Heart right ventricle (tissue), 16 donors: ENCODE data around the gene ADAMTS10. TPM values are rescaled to one million over a fixed set of nuclear protein-coding genes. Genes with fewer than 3 reads are reported as not detected.
A peak's percentile ranks its signal among the peaks of the same experiment; 100 is the strongest.

Source experiments
- ATAC-seq, 8 donors: fragments of 200-7000 bp; cut with Tn5 transposase; one replicate each; pipeline ENCODE4 v1.9.1; 2020; ENCODE audit warnings: mild to moderate bottlenecking in 8 of 8, moderate library complexity in 8 of 8, moderate number of reproducible peaks in 1 of 8
- DNase-seq, 2 donors: peaks; one replicate each; pipeline ENCODE4 v3.0.0-alpha.2; 2020
- H3K27ac ChIP-seq, 10 donors: fragments of 200-600 bp; sonication (generic) in 2 of 10; one replicate each; pipeline versions ENCODE4 v1.5.0 to v1.8.0; 2020 to 2022; ENCODE audit warnings: mild to moderate bottlenecking in 3 of 10
- H3K27me3 ChIP-seq, 7 donors: fragments of 200-600 bp; one replicate each; pipeline ENCODE4 v1.8.0; 2021 to 2022; ENCODE audit warnings: mild to moderate bottlenecking in 2 of 7
- H3K36me3 ChIP-seq, 9 donors: fragments of 200-600 bp; sonication (generic) in 1 of 9; one replicate each; pipeline versions ENCODE4 v1.5.0 to v1.8.0; 2020 to 2022; ENCODE audit warnings: mild to moderate bottlenecking in 2 of 9
- H3K4me1 ChIP-seq, 9 donors: fragments of 200-600 bp; sonication (generic) in 1 of 9; one replicate each; pipeline versions ENCODE4 v1.5.0 to v1.8.0; 2020 to 2022; ENCODE audit warnings: mild to moderate bottlenecking in 4 of 9
- H3K4me3 ChIP-seq, 10 donors: fragments of 200-600 bp; sonication (generic) in 2 of 10; one replicate each; pipeline versions ENCODE4 v1.5.0 to v1.8.0; 2020 to 2022; ENCODE audit warnings: mild to moderate bottlenecking in 7 of 10, moderate library complexity in 2 of 10
- H3K9me3 ChIP-seq, 11 donors: fragments of 200-600 bp in 10 of 11; sonication (generic) in 2 of 11; one replicate each; pipeline versions ENCODE4 v1.5.0 to v1.8.0; 2013 to 2022; ENCODE audit warnings: mild to moderate bottlenecking in 2 of 11, control low read depth in 1 of 11, moderate library complexity in 1 of 11
- WGBS, 2 donors: extraction: QIAGEN DNeasy Blood & Tissue Kit; methylation state at CpG; one replicate each; pipeline ENCODE4 v1.1.7; 2013; ENCODE audit warnings: inconsistent platforms in 1 of 2; 5-methylcytosine and 5-hydroxymethylcytosine counted together
- intact Hi-C, 10 donors: fragments of 100-400 bp; cut with DNase I; formaldehyde crosslinking; loops; one replicate each; pipeline versions ENCODE4 v1.11.1 to v1.14.2; 2022
- polyA plus RNA-seq, 2 donors: library from polyadenylated mRNA; stranded (reverse); fragments of 200-250 nt; gene quantifications; one replicate each; pipeline ENCODE4 v1.2.3, GENCODE V29; 2013
- total RNA-seq, 10 donors: library from RNA; stranded (reverse); fragmentation: NEBNext Ultra II Directional in 3 of 10; extraction: Animal tissue kit (Norgen Biotek cat#: 25700) in 3 of 10; gene quantifications; one replicate each; pipeline versions ENCODE4 v1.2.1 to v1.2.4, GENCODE V29; 2021 to 2023
- TF ChIP-seq, protein P1 (sequence below), 9 donors: fragments of 200-600 bp; sonication (generic) in 2 of 9; IDR thresholded peaks; one replicate each; pipeline versions ENCODE4 v1.5.0 to v1.8.0; 2021 to 2022; ENCODE audit warnings: antibody characterized with exemption in 9 of 9, mild to moderate bottlenecking in 5 of 9, moderate library complexity in 1 of 9
- donor health status: Arrhythmogenic right ventricular cardiomyopathy.
- donor health status: ischemic (EF 13 %, LVEDD 7.1; RV severe dilation, severe dysfunction).
- donor health status: healthy with polysubstance abuse.
- donor health status: DM: no; HTN: yes; CAD: no.
- donor health status: DM: no; HTN: no; CAD: no.
- donor health status: ischemic (EF 25% LVEDD 6.9; RV normal size, moderate dysfunction).
- donor health status: ischemic (EF 25% LVEDD 5.7; RV mildly dilated, moderate dysfunction).
- donor health status: healthy.
- donor health status: DM: yes; HTN: yes; CAD: no.
- donor health status: Ischemic cardiomyopathy.
- donor health status: ischemic (EF 35%, LVEDD 5.7; RV mildly dilated, moderate dysfunction).
- donor health status: nonischemic (EF 11% LVEDD 7.7; RV severe dilation, severe dysfunction).
- donor health status: DM: yes; HTN: yes; CAD: no.
- donor health status: PGD.
- donor health status: ischemic (EF 29% LVEDD 5.4; RV normal size, mild dysfunction).
- donor health status: nonischemic (EF 23%, LVEDD 6.1; RV moderate dilation, normal function).

ADAMTS10 gene
- total and polyA plus RNA-seq, 12 donors = 2.7 to 34.5 (median 8.4) TPM

DNA sequence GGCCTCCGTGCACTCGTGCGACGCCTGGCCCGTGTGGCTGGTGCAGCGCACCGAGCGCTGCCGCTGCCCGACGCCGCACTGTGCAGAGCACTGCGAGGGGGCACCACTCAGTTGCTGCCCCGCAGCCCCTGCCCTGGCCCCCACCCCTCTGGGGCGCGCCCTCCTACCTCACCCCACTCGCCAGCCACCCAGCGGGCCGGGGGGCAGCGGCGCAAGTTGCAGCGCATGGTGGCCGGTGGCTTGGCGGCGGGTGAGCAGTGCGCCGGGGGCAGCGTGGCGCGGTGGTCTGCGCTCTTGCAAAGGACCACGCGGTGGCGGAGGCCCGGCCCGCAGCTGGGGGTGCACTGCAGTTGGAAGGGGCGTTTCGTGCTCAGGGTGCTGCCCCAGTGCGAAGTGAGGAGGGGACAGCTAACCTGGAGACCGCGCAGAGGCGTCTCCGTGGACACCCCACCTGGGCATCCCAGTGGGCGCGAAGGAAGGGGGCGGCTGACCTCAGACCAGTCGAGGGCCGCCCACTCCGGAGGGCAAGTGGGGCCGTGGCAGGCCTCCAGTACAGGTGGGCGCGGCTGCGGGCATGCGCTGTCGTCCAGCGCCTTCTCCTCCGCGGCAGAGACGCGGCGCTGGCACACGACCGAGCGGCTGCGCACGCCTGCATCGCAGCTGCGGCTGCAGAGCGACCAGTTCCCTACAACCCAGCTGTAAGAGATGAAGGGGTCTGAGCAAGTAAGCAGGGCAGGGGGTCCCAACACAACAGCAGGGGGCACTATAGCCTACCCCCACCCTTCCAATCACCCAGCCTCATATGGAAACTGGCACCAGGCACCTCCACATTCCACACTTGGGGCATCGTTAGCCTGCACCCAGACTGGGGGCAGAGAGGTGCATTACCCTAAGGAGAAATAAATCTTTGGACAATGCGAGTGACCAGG lies 25.3 kb downstream of the ADAMTS10 start:
- 71 to 78% methylated on average over 70 to 71 of the region's 71 CpGs for WGBS, 2 donors
- peak in 1 of 8 donors; percentile 23 for ATAC-seq
- Histone ChIP-seq H3K36me3 (peaks cover 0 to 57% (median 0%) of the 10 kb centered on the region in 9 donors), H3K4me1 (peaks cover 0 to 10% (median 4%) of the 10 kb centered on the region in 9 donors), H3K27ac (no peak overlapping the region), H3K4me3 (no peak overlapping the region), H3K9me3 (no peaks in the 10 kb centered on the region), H3K27me3 (peaks cover 0 to 18% (median 0%) of the 10 kb centered on the region in 7 donors)
- no peak for DNase-seq
- TF ChIP-seq, protein P1, sequence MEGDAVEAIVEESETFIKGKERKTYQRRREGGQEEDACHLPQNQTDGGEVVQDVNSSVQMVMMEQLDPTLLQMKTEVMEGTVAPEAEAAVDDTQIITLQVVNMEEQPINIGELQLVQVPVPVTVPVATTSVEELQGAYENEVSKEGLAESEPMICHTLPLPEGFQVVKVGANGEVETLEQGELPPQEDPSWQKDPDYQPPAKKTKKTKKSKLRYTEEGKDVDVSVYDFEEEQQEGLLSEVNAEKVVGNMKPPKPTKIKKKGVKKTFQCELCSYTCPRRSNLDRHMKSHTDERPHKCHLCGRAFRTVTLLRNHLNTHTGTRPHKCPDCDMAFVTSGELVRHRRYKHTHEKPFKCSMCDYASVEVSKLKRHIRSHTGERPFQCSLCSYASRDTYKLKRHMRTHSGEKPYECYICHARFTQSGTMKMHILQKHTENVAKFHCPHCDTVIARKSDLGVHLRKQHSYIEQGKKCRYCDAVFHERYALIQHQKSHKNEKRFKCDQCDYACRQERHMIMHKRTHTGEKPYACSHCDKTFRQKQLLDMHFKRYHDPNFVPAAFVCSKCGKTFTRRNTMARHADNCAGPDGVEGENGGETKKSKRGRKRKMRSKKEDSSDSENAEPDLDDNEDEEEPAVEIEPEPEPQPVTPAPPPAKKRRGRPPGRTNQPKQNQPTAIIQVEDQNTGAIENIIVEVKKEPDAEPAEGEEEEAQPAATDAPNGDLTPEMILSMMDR (IDR thresholded peaks at IDR 0.05) = no peak
- intact Hi-C loops = loop anchor here in 4 of 10 donors (5.0 to 10.0 kb wide), 3 partner anchors 57 to 230 kb away; no protein-coding TSS in a partner anchor

DNA sequence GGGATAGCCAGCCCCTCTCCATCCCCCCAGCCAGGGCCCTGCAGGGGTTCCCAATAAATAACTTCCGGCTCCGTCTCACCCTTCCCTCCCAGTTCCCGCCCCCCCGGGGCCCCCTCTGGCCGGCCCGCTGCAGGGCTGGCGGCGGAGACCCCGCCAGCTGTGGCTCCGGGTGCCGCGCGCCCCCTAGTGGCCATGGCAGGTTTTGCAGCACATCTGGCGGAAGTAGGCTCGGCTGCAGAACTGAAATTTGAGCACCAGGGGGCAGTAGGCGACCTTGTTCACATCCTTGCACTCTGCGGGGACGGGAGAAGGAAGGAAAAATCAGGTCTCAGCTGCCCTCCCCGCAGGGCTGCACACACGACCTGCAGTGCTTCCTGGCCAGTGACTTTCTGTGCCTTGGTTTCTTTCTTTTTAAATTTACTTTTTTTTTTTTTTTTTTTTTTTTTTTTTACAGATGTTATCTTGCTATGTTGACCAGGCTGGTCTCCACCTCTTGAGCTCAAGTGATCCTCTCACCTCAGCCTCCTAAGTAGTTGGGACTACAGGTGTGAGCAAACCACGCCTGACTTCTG lies 29.7 kb downstream of the ADAMTS10 start:
- WGBS, 2 donors = 4 to 6% methylated on average over 16 to 21 of the region's 21 CpGs
- DNase-seq (peak; percentile 80 to 82), ATAC-seq (peak; percentile 60 to 77 (median 66))
- H3K4me1 ChIP-seq = peaks cover 0 to 38% (median 10%) of the 10 kb centered on the region in 9 donors
- TF ChIP-seq, protein P1 (IDR thresholded peaks at IDR 0.05) = peak; percentile 99 to 100 (median 99)
- H3K27ac ChIP-seq = no peak overlapping the region
- H3K9me3 ChIP-seq = no peaks in the 10 kb centered on the region
- H3K4me3 ChIP-seq = no peak overlapping the region
- intact Hi-C loops = loop anchor here in 6 of 10 donors (2.0 to 10.0 kb wide), 5 partner anchors 60 to 226 kb away; no protein-coding TSS in a partner anchor
- H3K27me3 ChIP-seq = peaks cover 0 to 27% (median 13%) of the 10 kb centered on the region in 7 donors
- H3K36me3 ChIP-seq = peaks cover 0 to 31% (median 0%) of the 10 kb centered on the region in 9 donors

DNA sequence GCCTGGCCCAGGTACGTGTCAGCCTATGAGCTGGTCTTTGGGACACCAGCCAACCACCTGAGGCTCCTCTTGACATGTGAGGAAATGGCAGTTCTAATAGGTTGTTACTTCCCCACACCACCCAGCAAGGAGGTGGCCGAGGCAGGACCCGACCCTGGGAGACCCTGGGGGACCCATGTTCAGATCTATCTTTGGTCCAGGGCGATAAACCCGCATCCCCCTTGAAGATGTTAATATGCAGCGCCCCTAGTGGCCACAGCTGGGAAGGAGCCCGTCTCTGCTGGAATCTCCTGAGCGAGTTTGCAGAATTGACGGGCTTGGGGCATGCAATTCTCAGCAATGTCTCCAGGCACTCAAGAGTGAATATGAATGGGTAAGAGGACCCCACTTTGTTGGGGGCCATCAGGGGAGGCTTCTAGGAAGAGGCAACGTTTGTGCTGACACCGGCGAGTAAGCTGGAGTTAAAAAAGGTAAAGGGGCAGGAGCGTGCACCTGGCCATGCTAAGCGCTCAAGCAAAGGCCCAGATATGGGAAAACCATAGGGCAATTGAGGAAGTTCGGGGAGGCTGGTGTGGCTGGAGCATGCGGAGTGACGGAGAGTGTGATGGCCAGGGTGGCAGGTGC lies 31.8 kb downstream of the ADAMTS10 start:
- peaks cover 0 to 21% (median 13%) of the 10 kb centered on the region in 7 donors for H3K27me3 ChIP-seq
- WGBS, 2 donors = 20 to 21% methylated on average over 17 of the region's 17 CpGs
- intact Hi-C loops = loop anchor here in 2 of 10 donors (5.0 to 10.0 kb wide), 2 partner anchors 51 to 54 kb away; no protein-coding TSS in a partner anchor

More for the DNA sequence above, 31.8 kb downstream of the ADAMTS10 start:
- Histone ChIP-seq H3K27ac (peak overlapping the region in 1 of 10 donors; percentile 23), H3K36me3 (peaks cover 0 to 14% (median 0%) of the 10 kb centered on the region in 9 donors), H3K4me3 (no peak overlapping the region), H3K9me3 (no peaks in the 10 kb centered on the region), H3K4me1 (peaks cover 0 to 54% (median 10%) of the 10 kb centered on the region in 9 donors)
- ATAC-seq (peak in 6 of 8 donors; percentile 27 to 58 (median 37)), DNase-seq (peak; percentile 77 to 78)
- TF ChIP-seq, protein P1 (IDR thresholded peaks at IDR 0.05) = peak; percentile 89 to 97 (median 91)
